H9 (cell line): ENCODE measurements around the gene ASXL1. TPM values are rescaled to one million over a fixed set of nuclear protein-coding genes. Genes with fewer than 3 reads are reported as not detected.

Experiments used
- DNase-seq: peaks from one replicate; pipeline ENCODE4 v3.0.0-alpha.2; 2017
- H2AFZ ChIP-seq: one replicate; pipeline ENCODE4 v1.6.1; 2013; ENCODE audit warnings: mild to moderate bottlenecking, low read length, control low read depth, moderate library complexity
- H2AK5ac ChIP-seq: 2 replicates; pipeline ENCODE4 v1.6.1; 2013; ENCODE audit warnings: low read length, control low read depth, mixed read lengths; ENCODE audit not compliant: insufficient read length
- H2BK120ac ChIP-seq: one replicate; pipeline ENCODE4 v1.6.1; 2013; ENCODE audit warnings: low read depth, mild to moderate bottlenecking, low read length, control low read depth, inconsistent platforms; ENCODE audit not compliant: poor library complexity, severe bottlenecking
- H2BK12ac ChIP-seq: 2 replicates; pipeline ENCODE4 v1.6.1; 2013; ENCODE audit warnings: low read length, control low read depth, mixed read lengths, low read depth; ENCODE audit not compliant: insufficient read length
- H2BK15ac ChIP-seq: 2 replicates; pipeline ENCODE4 v1.6.1; 2013; ENCODE audit warnings: low read depth, low read length, control low read depth
- H2BK20ac ChIP-seq: one replicate; pipeline ENCODE4 v1.6.1; 2013; ENCODE audit warnings: low read depth, mild to moderate bottlenecking, low read length, control low read depth, inconsistent platforms; ENCODE audit not compliant: poor library complexity, severe bottlenecking
- H2BK5ac ChIP-seq: 2 replicates; pipeline ENCODE4 v1.6.1; 2013; ENCODE audit warnings: low read length, control low read depth, mixed read lengths; ENCODE audit not compliant: insufficient read length
- H3K14ac ChIP-seq: 2 replicates; pipeline ENCODE4 v1.6.1; 2013; ENCODE audit warnings: low read length, control low read depth; ENCODE audit not compliant: insufficient read depth
- H3K18ac ChIP-seq: 2 replicates; pipeline ENCODE4 v1.6.1; 2013; ENCODE audit warnings: low read depth, mild to moderate bottlenecking, mixed read lengths, low read length, control low read depth; ENCODE audit not compliant: insufficient read length
- H3K23ac ChIP-seq: 2 replicates; pipeline ENCODE4 v1.6.1; 2013; ENCODE audit warnings: low read length, control low read depth, mixed read lengths, low read depth; ENCODE audit not compliant: insufficient read length
- H3K23me2 ChIP-seq: 2 replicates; pipeline ENCODE4 v1.6.1; 2013; ENCODE audit warnings: low read depth, mild to moderate bottlenecking, mixed read lengths, low read length, control low read depth; ENCODE audit not compliant: insufficient read length, poor library complexity, severe bottlenecking
- H3K27ac ChIP-seq: 2 replicates; pipeline ENCODE4 v1.5.1; 2013; ENCODE audit warnings: low read length, control low read depth, mixed read lengths, low read depth; ENCODE audit not compliant: insufficient read length
- H3K27me3 ChIP-seq: 2 replicates; pipeline ENCODE4 v1.6.1; 2013; ENCODE audit warnings: low read length, control low read depth, inconsistent platforms; ENCODE audit not compliant: insufficient read depth
- H3K4ac ChIP-seq: 2 replicates; pipeline ENCODE4 v1.6.1; 2013; ENCODE audit warnings: low read depth, mild to moderate bottlenecking, control low read depth, inconsistent platforms, low read length, moderate library complexity
- H3K4me1 ChIP-seq: 2 replicates; pipeline ENCODE4 v1.6.1; 2013; ENCODE audit warnings: low read length, control low read depth, inconsistent platforms; ENCODE audit not compliant: insufficient read depth
- H3K4me2 ChIP-seq: 2 replicates; pipeline ENCODE4 v1.6.1; 2013; ENCODE audit warnings: low read length, control low read depth, mixed read lengths; ENCODE audit not compliant: insufficient read length, insufficient read depth
- H3K56ac ChIP-seq: 2 replicates; pipeline ENCODE4 v1.6.1; 2013; ENCODE audit warnings: low read depth, mild to moderate bottlenecking, mixed read lengths, low read length, control low read depth; ENCODE audit not compliant: insufficient read length
- H3K79me1 ChIP-seq: 2 replicates; pipeline ENCODE4 v1.6.1; 2013; ENCODE audit warnings: low read depth, mild to moderate bottlenecking, moderate library complexity, low read length, control low read depth, inconsistent platforms; ENCODE audit not compliant: insufficient read depth, poor library complexity, severe bottlenecking
- H3K79me2 ChIP-seq: 2 replicates; pipeline ENCODE4 v1.6.1; 2013; ENCODE audit warnings: low read length, control low read depth, inconsistent platforms; ENCODE audit not compliant: insufficient read depth
- H3K9ac ChIP-seq: 2 replicates; pipeline ENCODE4 v1.6.1; 2013; ENCODE audit warnings: low read length, control low read depth, mixed read lengths; ENCODE audit not compliant: insufficient read length; ENCODE audit errors: extremely low read depth
- H3K9me3 ChIP-seq: one replicate; pipeline ENCODE4 v1.6.1; 2013; ENCODE audit warnings: low read depth, low read length, inconsistent platforms; ENCODE audit not compliant: control insufficient read depth
- H3T11ph ChIP-seq: one replicate; pipeline ENCODE4 v1.6.1; 2013; ENCODE audit warnings: mild to moderate bottlenecking, low read length, control low read depth, inconsistent platforms
- H4K20me1 ChIP-seq: one replicate; pipeline ENCODE4 v1.6.1; 2013; ENCODE audit not compliant: control insufficient read depth, insufficient read length, insufficient read depth
- H4K5ac ChIP-seq: 2 replicates; pipeline ENCODE4 v1.6.1; 2013; ENCODE audit warnings: low read depth, mild to moderate bottlenecking, mixed read lengths, low read length, control low read depth; ENCODE audit not compliant: insufficient read length
- H4K8ac ChIP-seq: replicated peaks from 2 replicates; pipeline ENCODE4 v1.6.1; 2013; ENCODE audit warnings: low read length, control low read depth, mixed read lengths, low read depth; ENCODE audit not compliant: insufficient read length
- H4K91ac ChIP-seq: 2 replicates; pipeline ENCODE4 v1.6.1; 2013; ENCODE audit warnings: low read depth, mild to moderate bottlenecking, moderate library complexity, mixed read lengths, low read length, control low read depth; ENCODE audit not compliant: insufficient read length
- H3K27ac Mint-ChIP-seq, 3 experiments: 2 replicates in 2 of 3; 3 replicates in 1 of 3; pipeline ENCODE4 v1.8.0; 2020 to 2021; ENCODE audit warnings: mixed read lengths in 3 of 3, mild to moderate bottlenecking in 1 of 3, moderate library complexity in 1 of 3
- H3K27me3 Mint-ChIP-seq: 2 replicates; pipeline ENCODE4 v1.8.0; 2021; ENCODE audit warnings: low read depth, mild to moderate bottlenecking, moderate library complexity, mixed read lengths
- H3K36me3 Mint-ChIP-seq, 3 experiments: 2 replicates in 2 of 3; 3 replicates in 1 of 3; pipeline ENCODE4 v1.8.0; 2020 to 2021; ENCODE audit warnings: low read depth in 3 of 3, mixed read lengths in 3 of 3; ENCODE audit not compliant: insufficient read depth in 1 of 3
- H3K4me1 Mint-ChIP-seq, 2 experiments: 2 replicates each; pipeline ENCODE4 v1.8.0; 2020; ENCODE audit warnings: mixed read lengths in 2 of 2
- H3K4me3 Mint-ChIP-seq, 2 experiments: 2 replicates in 1 of 2; 3 replicates in 1 of 2; pipeline ENCODE4 v1.8.0; 2020 to 2021; ENCODE audit warnings: mild to moderate bottlenecking in 2 of 2, mixed read lengths in 2 of 2, moderate library complexity in 1 of 2
- H3K9me3 Mint-ChIP-seq, 2 experiments: 2 replicates in 1 of 2; 3 replicates in 1 of 2; pipeline ENCODE4 v1.8.0; 2020; ENCODE audit warnings: mild to moderate bottlenecking in 2 of 2, mixed read lengths in 2 of 2, moderate library complexity in 1 of 2
- WGBS: extraction: QIAGEN DNeasy Blood & Tissue Kit; methylation state at CpG from one replicate; pipeline ENCODE4 v1.1.7; 2013; ENCODE audit warnings: missing lambda C conversion rate, low lambda C conversion rate, mixed read lengths; ENCODE audit not compliant: insufficient read length; ENCODE audit errors: extremely low coverage; 5-methylcytosine and 5-hydroxymethylcytosine counted together
- total RNA-seq: library from RNA; stranded (reverse); gene quantifications from 2 replicates; pipeline ENCODE4 v1.2.1, GENCODE V29; 2021
- TF ChIP-seq, protein P1 (sequence below): fragments of 200-600 bp; sonication (generic); conservative IDR thresholded peaks from 3 replicates; pipeline ENCODE4 v1.8.0; 2021; ENCODE audit warnings: antibody characterized with exemption, mild to moderate bottlenecking

Gene ASXL1
- total RNA-seq, 1 experiment from 2014 or later: 39.5 TPM

- H3K36me3 Mint-ChIP-seq: peaks cover 1 to 10% (median 5%) of the 10 kb centered on the region in 3 experiments; a peak in 6 of 7 replicates
- no peaks in the 10 kb centered on the region for H3K27me3 Mint-ChIP-seq
- H3K4me1 Mint-ChIP-seq: peaks cover 29 to 37% of the 10 kb centered on the region in 2 experiments
- Histone ChIP-seq H3K4me2 (no peak overlapping the region), H3K56ac (no peak overlapping the region), H3K14ac (no peak overlapping the region), H3K4ac (no peak overlapping the region), H3K79me2 (no peaks in the 10 kb centered on the region), H3K23me2 (peaks cover 4% of the 10 kb centered on the region), H2BK15ac (no peak overlapping the region), H3K4me1 (no peaks in the 10 kb centered on the region), H3K79me1 (no peaks in the 10 kb centered on the region), H3K27me3 (no peaks in the 10 kb centered on the region), H2BK5ac (no peak overlapping the region), H4K91ac (no peak overlapping the region), H4K20me1 (peaks cover 4% of the 10 kb centered on the region), H3K9me3 (no peaks in the 10 kb centered on the region), H3K23ac (no peak overlapping the region), H3K18ac (no peak overlapping the region), H3T11ph (no peak overlapping the region), H4K5ac (no peak overlapping the region), H3K27ac (no peak overlapping the region), H4K8ac (no peak overlapping the region), H2AK5ac (no peak overlapping the region), H2BK12ac (no peak overlapping the region), H3K9ac (no peak overlapping the region), H2BK120ac (no peak overlapping the region), H2AFZ (no peak overlapping the region), H2BK20ac (no peak overlapping the region)
- H3K9me3 Mint-ChIP-seq: no peaks in the 10 kb centered on the region
- H3K27ac Mint-ChIP-seq: no peak overlapping the region; a peak in 1 of 7 replicates
- TF ChIP-seq, protein P1, sequence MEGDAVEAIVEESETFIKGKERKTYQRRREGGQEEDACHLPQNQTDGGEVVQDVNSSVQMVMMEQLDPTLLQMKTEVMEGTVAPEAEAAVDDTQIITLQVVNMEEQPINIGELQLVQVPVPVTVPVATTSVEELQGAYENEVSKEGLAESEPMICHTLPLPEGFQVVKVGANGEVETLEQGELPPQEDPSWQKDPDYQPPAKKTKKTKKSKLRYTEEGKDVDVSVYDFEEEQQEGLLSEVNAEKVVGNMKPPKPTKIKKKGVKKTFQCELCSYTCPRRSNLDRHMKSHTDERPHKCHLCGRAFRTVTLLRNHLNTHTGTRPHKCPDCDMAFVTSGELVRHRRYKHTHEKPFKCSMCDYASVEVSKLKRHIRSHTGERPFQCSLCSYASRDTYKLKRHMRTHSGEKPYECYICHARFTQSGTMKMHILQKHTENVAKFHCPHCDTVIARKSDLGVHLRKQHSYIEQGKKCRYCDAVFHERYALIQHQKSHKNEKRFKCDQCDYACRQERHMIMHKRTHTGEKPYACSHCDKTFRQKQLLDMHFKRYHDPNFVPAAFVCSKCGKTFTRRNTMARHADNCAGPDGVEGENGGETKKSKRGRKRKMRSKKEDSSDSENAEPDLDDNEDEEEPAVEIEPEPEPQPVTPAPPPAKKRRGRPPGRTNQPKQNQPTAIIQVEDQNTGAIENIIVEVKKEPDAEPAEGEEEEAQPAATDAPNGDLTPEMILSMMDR: no peak
- WGBS: no CpG with 5 or more reads among the region's 15 CpGs
- no peak overlapping the region for H3K4me3 Mint-ChIP-seq
- DNase-seq: no peak
These were observed 102.1 kb downstream of the ASXL1 start for GRCh38 chr20:32460231-32460630.
